NCI-H1694 treated with DMSO at 0.1 percent for 48 hours (cell line): ENCODE measurements around the gene TRIM33.

Experiments used
- DNase-seq: peaks from one replicate; lab custom pipeline; 2025; lab: John Stamatoyannopoulos, UW

The TRIM33 gene

GRCh38 chr1:114350731-114351445 lies 160.1 kb downstream of the TRIM33 start:
- no peak for DNase-seq

GRCh38 chr1:114349891-114350605 lies 161.0 kb downstream of the TRIM33 start:
- no peak for DNase-seq

- no peak for DNase-seq
These were observed 163.4 kb downstream of the TRIM33 start for GRCh38 chr1:114347431-114348209.

GRCh38 chr1:114346480-114347029 lies 164.4 kb downstream of the TRIM33 start:
- DNase-seq, result peak; percentile 90

GRCh38 chr1:114345930-114346479 lies 165.0 kb downstream of the TRIM33 start:
- DNase-seq, result no peak

- DNase-seq, result no peak
These were observed 166.3 kb downstream of the TRIM33 start for GRCh38 chr1:114344656-114345055.
